8988T (cell line): Measurements from ENCODE around the gene G0S2.

Experiments
- DNase-seq: peaks from one replicate; pipeline ENCODE4 v3.0.0; 2011

Gene G0S2

GRCh38 chr1:209674957-209675564, at the start of gene G0S2:
TSS of gene G0S2 (plus strand) at chr1:209675412. CDS start at chr1:209675685, 273 bp downstream.
- DNase-seq = no peak

DNA sequence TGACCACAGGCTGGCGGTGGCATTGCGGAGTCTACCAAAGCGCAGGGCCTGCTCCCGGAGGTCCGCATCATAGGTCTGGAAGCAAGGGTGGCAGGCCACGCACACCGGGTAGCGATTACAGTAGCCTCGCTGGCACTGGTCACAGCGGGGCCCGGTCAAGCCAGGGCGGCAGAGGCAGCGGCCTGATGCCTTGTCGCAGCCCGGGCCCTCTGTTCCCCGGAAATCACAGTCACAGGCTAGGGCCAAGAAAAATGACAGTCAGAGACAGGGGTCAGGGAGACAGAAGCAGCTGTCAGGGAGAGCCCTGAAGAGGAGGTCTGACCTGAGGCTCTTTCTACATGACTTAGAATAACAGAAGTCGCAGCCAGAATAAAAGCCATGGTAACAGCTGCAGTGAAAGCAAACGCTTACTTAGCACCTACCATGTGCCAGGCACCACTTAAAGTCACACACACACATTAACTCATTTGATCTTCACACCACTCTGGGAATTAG, 49.4 kb upstream of the G0S2 start:
- DNase-seq = no peak

DNA sequence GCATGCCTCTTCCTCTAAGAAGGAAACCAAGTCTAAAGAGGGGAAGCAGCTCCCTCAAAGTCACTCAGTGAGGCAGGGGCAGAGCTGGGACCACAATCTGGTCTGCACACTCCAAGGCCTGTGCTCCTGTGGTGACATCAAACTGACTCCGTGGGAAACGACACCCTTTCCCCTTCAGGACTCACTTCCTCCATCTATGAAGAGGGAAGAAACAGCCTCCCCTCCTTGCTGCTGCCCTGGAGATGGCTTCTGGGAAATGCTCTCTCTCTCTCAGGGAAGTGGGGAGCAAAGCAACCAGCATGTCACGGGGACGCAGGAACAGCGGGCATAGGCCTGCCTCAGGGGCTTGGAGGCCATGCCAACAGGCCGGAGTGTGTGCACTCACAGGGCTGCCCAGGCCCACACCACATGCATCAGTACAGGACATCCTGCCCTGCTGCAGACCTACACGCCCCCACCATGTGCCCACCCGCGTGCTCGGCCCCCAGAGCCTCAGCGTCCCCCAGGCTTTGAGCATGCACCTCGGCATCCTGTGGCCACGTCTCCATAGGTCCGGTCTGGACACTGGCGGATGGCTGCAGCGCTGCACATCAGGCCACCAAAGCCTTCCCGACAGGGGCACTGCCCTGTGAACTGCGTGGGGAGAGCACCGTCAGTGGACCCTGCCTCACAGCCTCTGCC, 48.7 kb upstream of the G0S2 start:
- no peak for DNase-seq

- DNase-seq = no peak
Measured at GRCh38 chr1:209627027-209627731, 48.0 kb upstream of the G0S2 start.

GRCh38 chr1:209627732-209628196, 47.4 kb upstream of the G0S2 start:
- DNase-seq = peak; percentile 83

DNA sequence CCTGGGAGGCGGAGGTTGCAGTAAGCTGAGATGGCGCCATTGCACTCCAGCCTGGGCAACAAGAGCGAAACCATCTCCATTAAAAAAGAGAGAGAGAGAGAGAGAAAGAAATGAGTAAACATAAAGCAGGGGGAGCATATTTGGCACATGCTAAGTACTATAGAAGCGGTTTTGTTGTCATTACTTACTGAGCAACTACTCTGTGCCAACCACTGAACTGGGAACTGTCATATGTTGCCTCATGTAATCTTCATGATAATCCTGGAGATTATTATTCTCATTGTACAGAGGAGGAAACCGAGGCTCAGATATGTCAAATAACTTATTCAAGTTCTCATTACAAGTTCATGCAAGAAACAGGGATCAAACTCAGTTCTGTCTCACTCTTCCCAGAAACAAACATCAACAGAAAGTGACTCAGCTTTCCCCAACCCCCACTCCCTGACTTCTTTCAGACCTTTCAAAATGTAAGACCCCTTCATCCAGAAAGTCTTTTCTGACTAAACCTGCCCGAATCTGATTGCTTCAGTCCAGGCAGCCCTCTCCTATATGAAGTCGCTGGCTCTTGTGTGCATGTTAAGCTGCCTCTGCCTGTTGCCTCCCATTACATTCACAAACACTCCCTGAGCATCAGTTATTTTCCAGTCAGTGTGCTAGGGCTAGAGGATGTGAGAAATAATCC, 46.5 kb upstream of the G0S2 start:
- DNase-seq = no peak

DNA sequence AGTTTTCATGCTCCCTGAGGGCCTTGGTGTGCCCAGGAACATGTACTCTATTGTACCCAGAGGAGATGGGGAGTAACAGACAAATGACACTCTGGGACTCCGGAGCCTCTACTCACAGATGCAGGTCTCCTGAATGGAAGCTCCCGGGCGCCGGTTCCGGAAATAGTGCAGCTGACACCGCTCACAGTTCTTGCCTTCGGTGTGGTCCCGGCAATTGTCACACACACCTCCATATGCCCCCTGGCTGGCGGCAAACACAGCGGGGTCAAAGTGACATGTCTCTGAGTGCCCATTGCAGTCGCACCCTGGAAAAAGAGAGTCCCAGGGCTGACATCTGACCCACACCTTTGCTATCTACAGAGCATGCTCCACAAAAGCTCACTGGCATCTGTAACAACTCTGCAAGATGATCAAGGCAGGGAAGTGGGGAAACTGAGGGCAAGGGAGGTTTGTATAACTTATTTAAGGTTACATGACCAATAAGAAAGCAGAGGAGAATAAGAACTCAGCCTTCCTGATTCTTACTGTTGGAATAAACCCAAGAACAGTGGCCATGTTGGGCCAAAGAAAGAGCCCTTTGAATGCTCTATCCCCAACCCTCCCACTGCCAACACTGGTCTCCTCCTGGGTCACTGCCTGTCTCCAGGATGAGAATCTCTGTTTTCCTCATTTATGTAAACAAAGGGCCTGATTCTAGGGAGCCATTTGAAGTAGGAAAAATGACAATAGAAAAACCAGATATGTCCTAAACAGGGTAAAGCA, 45.4 kb upstream of the G0S2 start:
- no peak for DNase-seq

GRCh38 chr1:209630383-209631225, 44.6 kb upstream of the G0S2 start:
- no peak for DNase-seq

GRCh38 chr1:209633335-209633997, 41.7 kb upstream of the G0S2 start:
- DNase-seq = no peak

GRCh38 chr1:209634005-209634737, 41.0 kb upstream of the G0S2 start:
- DNase-seq = no peak

GRCh38 chr1:209635850-209636249, 39.4 kb upstream of the G0S2 start:
- DNase-seq = no peak

DNA sequence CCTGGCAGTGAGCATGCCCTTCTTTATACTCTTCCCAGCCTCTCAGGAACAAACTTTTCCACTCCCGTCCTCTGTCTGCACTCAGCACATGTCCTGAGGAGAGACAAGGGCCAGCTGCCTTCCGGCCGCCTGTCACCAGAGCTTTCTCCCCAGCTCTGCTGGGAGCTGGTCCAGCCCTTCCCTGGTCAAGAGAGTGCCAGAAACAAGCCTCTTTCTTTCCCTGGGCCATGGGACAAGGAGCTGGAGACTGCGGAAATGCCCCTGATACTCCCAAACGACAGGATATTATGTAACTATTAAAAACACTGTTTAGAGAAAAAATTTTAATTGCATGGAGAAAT, 33.4 kb upstream of the G0S2 start:
- DNase-seq = no peak

DNA sequence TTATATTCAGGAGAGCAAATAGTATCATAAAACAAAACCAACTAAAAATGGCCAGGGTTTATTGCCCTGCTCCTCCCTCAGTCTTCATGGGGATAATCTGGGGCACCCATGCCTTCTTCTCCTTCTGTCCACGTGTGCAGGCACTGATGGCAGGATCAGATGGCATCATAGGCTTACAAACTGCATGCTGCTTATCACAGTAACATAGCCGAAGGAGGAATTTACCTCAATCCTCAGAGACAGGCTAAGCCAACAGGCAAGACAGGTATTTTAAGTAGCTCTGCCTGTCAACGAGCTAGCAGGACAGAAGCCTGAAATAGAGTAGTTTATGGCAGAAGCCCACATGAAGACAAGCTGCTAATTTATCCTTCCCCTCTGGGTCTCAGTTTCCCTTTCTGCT, 32.4 kb upstream of the G0S2 start:
- DNase-seq = no peak

DNA sequence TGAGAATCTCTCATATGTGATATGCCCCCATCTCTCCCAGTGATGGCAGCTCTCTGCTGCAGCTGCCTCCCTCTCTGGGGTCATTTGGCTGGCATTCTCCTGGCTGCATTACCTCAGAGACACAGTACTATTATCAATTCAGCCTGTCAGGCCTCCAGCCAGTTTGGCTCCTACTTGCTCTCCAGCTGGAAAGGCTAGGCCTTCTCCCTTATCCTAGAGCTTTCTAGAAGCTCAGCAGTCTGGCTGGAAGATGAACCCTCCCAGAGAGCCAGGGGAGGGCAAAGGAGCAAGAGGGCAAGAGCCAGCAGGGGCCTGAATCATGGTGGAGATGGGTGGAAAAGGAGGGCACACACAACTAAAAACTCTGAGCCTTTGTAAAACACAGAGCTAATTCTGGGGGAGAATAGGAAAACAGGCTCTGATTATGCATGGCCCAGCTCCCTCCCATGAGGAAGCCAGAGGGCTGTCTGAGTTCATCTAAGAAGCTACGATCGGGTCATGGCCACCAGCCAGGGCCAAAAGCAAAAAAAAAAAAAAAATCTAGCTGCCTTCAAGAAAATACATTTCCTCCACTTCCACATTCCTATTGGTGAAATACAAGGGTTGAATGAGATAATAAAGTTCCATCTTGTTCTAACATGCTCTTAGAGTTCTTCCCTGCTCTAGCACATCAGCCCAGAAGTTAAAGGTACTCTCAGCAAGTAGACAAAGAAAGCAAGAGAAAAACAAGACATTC, 31.8 kb upstream of the G0S2 start:
- no peak for DNase-seq

DNA sequence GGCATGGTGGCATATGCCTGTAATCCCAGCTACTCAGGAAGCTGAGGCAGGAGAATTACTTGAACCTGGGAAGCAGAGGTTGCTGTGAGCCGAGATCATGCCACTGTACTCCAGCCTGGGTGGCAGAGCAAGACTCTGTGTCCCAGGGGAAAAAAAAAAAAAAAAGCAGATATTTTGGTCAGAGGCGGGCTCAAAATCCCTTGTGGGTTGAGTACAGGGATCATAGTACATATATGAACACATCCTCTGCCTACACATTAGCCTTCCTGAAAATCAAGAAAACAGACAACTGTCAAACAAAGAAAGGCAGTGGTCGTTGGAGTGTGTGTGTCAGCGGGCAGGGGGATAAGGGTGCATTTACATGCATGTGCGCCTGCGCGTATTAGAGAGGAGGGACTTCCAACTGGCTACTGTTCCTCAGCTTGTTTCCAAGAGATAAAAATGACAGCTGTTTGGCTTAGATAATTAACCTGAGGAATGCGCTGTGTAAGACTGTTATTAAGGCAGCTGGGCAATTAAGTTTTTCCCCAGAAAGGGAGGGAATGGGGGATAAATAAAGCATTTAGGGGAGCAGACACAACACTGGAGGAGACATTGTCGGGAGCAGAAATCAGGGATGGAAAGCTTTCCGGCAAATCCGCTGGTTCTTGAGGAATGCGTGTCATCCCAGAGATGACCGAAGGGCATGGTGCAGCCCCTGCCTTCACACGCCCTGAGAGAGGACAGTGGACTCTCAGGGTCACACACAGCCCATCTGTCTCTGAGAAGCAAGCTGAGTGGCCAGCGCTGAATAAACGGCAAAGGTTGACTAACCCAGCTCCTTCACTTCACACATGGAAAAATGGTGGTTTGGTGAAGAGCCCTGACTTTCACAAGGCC, 29.4 kb upstream of the G0S2 start:
- DNase-seq = no peak

- no peak for DNase-seq
Measured at GRCh38 chr1:209646558-209646957, 28.7 kb upstream of the G0S2 start.

- no peak for DNase-seq
Measured at GRCh38 chr1:209647156-209647555, 28.1 kb upstream of the G0S2 start.

DNA sequence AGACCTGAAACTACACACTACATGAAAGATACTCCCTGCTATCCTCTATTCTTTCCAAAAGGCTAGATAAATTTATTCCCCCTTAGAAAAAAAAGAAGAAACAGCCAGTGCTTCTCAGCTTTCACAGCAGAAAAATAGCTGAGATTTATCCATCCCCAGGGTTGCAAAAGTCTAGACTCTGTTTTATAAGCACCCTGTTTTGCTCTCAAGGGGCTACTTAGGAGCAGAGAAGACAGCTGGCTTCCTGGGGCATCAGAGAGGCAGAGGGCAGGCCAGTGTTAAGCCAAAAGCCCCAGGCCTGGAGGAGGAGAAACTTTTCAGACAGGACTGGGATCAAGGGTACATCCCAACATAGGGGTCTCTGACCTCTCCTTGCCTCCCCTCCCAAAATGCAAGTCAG, 26.9 kb upstream of the G0S2 start:
- DNase-seq = no peak
